ENCODE results near the gene PAXIP1.
"Not testable (repeated sequence)": the region's sequence is repeated elsewhere in the genome, so short reads cannot be mapped to it uniquely, and the experiment has no call there.

Gene PAXIP1, protein sequence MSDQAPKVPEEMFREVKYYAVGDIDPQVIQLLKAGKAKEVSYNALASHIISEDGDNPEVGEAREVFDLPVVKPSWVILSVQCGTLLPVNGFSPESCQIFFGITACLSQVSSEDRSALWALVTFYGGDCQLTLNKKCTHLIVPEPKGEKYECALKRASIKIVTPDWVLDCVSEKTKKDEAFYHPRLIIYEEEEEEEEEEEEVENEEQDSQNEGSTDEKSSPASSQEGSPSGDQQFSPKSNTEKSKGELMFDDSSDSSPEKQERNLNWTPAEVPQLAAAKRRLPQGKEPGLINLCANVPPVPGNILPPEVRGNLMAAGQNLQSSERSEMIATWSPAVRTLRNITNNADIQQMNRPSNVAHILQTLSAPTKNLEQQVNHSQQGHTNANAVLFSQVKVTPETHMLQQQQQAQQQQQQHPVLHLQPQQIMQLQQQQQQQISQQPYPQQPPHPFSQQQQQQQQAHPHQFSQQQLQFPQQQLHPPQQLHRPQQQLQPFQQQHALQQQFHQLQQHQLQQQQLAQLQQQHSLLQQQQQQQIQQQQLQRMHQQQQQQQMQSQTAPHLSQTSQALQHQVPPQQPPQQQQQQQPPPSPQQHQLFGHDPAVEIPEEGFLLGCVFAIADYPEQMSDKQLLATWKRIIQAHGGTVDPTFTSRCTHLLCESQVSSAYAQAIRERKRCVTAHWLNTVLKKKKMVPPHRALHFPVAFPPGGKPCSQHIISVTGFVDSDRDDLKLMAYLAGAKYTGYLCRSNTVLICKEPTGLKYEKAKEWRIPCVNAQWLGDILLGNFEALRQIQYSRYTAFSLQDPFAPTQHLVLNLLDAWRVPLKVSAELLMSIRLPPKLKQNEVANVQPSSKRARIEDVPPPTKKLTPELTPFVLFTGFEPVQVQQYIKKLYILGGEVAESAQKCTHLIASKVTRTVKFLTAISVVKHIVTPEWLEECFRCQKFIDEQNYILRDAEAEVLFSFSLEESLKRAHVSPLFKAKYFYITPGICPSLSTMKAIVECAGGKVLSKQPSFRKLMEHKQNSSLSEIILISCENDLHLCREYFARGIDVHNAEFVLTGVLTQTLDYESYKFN

DNA sequence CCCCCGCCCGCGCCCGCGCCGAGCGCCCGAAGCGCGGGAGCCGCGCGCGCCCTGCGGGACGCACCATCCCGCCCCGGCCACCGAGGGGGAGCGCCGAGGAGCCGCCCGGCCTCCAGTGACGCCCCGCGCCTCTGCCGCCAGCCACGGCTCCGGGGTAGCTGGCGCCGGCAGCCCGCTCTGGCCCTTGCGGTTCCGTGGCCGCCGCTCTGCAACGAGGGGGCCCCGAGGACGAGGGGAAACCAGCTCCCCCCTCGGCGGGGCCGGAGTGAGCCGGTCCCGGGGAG, at the start of gene PAXIP1:
PAXIP1 (minus strand) TSS at position 33 of the 284 bp plus-strand sequence. CDS start 195 bp downstream, outside the sequence.
- H3K27ac ChIP-seq = peak within 1 kb of the TSS; percentile 75
- no peak for DNase-seq (ENCODE audit: low read depth, low spot score)

DNA sequence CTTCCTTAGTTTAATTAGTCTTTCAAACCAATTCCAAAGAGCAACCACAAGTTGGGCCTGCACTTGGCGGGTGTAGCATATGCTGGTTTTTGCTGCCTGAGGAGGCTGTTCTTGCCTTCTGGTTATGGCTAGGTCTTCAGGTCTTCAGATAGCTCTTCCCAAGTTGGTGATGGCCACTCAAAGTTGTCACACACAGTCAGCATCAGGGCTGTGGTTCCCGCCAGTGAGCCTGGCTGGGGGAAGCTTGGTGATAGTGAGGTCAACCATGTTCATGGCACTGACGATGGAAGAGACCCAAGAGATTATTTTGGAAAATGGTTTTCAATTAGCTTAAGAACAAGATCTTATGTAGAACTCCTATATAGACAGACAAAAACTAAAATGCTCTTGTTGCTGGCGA, 48.4 kb upstream of the PAXIP1 start:
- DNase-seq (ENCODE audit: low read depth, low spot score) = no peak
- no peak overlapping the region for H3K27ac ChIP-seq

DNA sequence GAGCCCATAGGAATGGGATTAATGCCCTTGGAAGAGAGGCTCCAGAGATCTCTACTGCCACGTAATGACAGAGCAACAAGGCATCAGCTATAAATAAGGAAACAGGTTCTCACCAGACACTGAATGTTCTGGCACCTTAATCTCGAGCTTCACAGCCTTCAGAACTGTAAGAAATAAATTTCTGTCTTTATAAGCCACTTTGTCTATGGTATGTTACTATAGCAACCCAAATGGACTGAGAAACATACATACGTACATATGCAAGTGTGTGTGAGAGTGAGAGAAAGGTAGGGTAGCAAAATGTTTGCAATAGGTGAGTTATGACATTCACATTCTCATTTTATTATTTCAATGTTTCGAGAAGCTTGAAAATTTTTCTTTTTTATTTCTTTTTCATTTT, 45.1 kb upstream of the PAXIP1 start:
- no peak for DNase-seq (ENCODE audit: low read depth, low spot score)
- H3K27ac ChIP-seq = no peak overlapping the region

DNA sequence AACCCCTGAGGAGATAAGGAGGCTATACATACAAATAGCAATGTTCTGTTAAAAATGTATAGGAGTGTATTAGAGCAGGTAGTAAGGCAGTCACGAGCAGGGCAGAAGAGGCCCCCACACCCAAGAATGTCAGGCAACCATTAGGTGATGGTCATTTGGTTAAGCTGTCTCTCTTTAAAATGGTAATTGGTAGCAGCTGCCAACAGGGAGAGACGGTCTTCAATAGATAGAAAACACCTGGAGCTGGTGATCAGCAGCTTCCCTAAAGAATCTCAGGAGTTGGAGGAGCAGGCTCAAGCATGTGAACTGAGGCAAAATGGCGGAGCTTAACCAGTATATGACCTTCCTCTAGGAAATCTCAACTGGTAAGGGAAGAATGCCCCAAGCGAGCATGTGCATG, 40.8 kb upstream of the PAXIP1 start:
- no peak for DNase-seq (ENCODE audit: low read depth, low spot score)
- no peak overlapping the region for H3K27ac ChIP-seq

DNA sequence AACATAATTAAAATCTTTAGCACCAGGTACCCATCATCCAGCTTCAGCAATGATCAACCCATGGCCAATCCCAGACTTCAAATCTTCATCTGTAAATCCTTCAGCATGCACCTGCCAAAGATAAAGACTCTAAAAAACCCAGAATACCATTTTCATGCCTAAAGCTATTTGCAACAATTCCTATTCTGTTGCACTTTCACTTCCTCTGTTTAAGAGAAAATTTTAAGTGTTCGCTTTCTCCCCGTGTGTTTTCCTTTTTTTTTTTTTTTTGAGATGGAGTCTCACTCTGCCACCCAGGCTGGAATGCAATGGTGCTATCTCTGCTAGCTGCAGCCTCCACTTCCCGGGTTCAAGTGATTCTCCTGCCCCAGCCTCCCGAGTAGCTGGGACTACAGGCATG, 35.4 kb upstream of the PAXIP1 start:
- no peak overlapping the region for H3K27ac ChIP-seq
- DNase-seq (ENCODE audit: low read depth, low spot score) = no peak

DNA sequence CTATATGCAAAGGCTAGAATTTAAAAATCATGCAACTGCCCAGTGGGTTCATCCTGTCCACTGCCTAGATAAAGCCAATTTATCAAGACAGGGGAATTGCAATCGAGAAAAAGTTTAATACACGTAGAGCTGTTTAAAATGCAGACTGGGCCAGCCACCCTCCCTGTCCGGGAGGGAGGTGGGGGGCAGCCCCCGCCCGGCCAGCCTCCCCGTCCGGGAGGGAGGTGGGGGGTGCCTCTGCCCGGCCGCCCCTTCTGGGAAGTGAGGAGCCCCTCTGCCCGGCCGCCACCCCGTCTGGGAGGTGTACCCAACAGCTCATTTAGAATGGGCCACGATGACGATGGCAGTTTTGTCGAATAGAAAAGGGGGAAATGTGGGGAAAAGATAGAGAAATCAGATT, 31.6 kb upstream of the PAXIP1 start:
- not testable (repeated sequence) for DNase-seq (ENCODE audit: low read depth, low spot score); H3K27ac ChIP-seq

DNA sequence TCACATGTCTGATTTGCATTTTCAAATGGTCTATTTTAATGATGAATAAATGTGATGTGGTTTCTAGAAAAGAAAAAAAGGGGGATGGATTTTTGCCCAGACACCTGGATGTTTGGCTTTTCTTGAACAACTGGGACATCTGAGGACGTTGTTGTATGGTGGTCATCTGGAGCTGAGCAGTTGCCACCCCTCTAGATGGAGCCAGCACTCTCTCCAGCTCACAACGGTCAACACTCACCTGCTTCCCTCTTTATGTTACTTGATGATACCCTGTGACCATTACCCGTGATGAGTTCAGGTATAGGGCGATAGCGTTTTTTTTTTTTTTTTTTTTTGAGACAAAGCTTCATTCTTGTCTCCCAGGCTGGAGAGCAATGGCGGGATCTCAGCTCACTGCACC, 30.1 kb upstream of the PAXIP1 start:
- no peak for DNase-seq (ENCODE audit: low read depth, low spot score)
- H3K27ac ChIP-seq = no peak overlapping the region

DNA sequence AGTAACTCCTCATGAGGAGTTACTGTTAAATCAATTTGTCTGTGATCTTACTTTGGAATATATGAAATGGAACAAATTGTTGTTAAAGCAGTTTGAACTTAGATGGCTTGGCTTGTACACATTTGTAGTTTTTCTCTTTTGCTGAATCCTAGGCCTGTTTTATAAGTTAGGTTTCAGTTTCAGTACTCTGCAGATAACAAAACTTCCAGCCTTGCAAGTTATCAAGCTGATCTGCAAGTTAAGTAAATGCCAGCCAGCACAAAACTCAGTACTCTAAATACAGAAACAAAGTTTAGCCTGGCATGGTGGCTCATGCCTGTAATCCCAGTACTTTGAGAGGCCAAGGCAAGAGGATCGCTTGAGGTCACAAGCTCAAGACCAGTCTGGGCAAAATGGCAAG, 25.0 kb upstream of the PAXIP1 start:
- no peak overlapping the region for H3K27ac ChIP-seq
- DNase-seq (ENCODE audit: low read depth, low spot score) = no peak

DNA sequence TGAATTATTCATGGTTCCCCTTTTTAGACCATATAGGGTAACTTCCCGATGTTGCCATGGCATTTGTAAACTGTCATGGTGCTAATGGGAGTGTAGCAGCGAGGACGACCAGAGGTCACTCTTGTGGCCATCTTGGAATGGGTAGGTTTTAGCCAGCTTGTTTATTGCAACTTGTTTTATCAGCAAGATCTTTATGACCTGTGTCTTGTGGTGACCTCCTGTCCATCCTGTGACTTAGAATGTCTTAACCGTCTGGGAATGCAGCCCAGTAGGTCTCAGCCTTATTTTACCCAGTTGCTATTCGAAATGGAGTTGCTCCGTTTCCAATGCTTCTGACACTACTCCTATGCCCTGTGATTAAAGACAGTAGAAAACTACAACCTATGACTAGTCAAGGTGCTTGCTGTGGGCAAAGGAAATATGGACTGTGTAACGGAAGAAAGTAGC, 18.8 kb upstream of the PAXIP1 start:
- no peak for DNase-seq (ENCODE audit: low read depth, low spot score)
- H3K27ac ChIP-seq = no peak overlapping the region

DNA sequence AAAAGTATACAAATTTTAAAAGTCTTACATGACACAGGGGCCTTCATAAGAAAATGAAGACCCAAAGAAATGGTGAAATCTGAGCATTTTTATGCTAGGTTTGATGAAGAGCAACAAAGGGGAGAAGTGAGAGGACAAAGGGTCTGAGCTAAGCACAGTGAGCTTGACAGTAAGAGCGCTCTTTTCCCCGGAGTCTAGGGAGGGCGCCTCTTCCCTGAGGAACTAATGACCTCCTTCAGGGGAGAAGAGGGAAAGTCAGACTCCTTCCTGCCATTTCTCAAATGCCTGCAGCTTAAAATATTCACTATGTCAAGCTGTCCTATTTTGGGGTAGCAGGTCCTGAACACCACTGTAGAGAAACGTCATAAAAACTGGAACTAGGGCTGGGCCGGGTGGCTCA, 18.1 kb upstream of the PAXIP1 start:
- DNase-seq (ENCODE audit: low read depth, low spot score) = no peak
- H3K27ac ChIP-seq = no peak overlapping the region

DNA sequence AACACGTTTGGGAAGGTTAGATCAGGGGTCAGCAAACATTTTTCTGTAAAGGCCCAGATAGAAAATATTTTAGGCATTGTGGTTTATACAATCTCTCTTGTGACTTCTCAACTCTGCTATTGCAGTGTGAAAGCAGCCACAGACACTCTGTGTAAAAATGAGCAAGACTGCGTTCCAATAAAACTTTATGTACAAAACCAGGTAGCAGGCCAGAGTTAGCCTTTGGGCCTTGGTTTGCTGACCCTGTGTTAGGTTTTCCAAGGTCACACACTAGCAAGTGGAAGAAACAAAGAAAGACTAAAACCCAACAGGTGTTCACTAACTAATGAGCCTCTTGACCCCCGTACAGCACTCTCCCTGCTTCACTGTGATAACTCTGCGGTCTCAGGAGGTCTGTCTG, 14.9 kb upstream of the PAXIP1 start:
- DNase-seq (ENCODE audit: low read depth, low spot score) = no peak
- no peak overlapping the region for H3K27ac ChIP-seq

DNA sequence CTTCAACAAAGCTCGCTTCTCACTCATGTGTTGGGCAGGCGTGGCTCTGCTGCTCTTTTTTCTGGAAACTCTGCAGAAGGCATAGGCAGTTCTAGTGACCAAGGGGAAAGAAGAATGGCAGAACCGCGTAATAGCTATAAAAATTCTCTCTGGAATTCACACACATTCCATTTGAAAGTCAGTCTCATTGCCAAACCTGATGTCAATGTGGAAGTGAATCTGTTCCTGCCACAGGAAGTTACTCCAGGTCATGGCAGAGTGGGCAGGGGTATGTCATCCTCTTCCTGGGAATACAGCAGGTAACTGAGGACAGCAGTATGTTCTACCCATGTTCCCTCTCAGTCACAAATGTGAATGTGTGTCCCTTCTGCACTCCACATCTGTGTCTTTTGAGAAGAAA, 8.2 kb upstream of the PAXIP1 start:
- H3K27ac ChIP-seq = no peak overlapping the region
- DNase-seq (ENCODE audit: low read depth, low spot score) = no peak

DNA sequence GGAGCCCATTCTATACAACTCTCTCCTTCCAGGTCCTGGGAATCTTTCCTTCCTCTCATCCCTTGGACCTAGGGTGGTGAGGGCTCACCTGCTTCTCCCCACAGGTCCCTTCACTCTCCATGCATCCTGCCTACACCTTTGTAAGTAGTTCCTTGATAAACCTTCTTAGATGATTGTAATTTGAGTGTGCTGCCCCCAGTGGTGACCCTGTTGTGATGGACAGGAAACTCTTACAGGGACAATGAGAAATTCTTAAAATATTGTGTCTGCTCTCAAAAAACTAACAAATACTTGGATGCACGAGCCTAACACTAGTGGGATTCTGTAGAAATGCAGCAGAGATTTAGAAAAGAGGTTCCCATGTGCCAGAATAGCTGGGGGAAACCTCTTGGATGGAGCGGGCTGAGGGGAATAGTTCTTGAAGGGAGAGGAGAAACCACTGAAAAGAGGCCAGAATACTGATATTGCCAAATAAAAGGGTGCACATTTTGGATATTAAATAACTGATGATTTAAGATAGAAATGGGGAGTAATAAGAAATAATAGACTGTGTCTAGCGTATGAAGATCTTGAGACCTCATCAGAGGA, 6.7 kb upstream of the PAXIP1 start:
- H3K27ac ChIP-seq = no peak overlapping the region
- no peak for DNase-seq (ENCODE audit: low read depth, low spot score)

DNA sequence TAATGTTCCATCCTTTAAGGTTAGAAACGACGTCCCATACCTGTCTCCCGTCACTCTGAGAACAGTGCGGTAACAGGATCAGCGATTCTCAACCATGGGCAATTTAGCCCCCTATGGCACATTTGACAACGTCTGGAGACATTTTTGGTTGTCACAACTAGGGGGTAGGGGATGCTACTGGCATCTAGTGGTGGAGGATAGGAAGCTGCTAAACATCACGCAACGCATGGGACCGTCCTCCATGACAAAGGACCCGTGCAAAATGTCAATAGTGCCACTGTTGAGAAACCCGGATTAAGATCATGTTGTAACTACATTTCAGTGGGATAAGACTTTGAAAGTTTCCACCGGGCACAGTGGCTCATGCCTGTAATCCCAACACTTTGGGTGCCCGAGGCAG, 5.0 kb upstream of the PAXIP1 start:
- DNase-seq (ENCODE audit: low read depth, low spot score) = no peak
- no peak overlapping the region for H3K27ac ChIP-seq

DNA sequence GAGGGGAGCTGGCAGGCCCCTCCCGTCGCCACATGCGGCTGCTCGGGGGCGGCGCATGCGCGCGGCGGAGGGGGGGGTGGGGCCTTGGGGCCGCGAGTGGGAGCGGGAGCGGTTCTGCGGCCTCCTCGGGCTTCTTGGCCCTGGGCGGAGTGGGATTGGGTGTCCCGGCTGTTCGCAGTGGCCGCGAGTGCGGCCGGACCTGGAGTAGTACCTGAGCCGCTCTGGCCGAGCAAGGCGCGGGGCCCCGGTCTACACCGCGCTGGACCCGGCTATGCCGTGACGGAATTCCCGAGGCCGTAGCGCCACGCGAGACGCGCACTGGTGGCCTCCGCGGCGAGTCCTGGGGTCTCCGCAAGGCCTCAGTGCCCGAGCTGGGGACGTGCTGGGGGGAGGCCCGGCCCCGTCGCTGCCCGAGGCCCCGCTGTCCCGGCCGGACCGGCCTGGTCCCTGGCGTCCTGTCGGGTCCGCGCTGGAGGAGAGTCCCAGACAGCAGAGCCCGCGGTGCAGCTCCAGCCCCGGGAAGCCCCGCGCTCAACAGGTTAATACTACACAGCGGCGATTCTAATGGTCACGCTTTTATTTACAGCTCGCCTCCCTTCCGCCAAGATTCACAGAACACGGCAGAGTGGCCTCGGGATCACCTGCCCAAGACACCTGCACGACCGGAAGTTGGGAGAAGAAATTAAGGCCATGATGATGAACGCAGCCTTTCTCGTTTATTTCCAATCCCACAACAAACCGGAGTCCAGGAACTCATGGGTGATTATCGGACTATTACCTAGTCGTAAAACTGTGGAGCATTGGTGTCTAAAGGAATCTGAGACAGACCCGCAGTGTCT, 671 bp upstream of the PAXIP1 start:
- H3K27ac ChIP-seq = peak overlapping the region; percentile 75
- no peak for DNase-seq (ENCODE audit: low read depth, low spot score)

DNA sequence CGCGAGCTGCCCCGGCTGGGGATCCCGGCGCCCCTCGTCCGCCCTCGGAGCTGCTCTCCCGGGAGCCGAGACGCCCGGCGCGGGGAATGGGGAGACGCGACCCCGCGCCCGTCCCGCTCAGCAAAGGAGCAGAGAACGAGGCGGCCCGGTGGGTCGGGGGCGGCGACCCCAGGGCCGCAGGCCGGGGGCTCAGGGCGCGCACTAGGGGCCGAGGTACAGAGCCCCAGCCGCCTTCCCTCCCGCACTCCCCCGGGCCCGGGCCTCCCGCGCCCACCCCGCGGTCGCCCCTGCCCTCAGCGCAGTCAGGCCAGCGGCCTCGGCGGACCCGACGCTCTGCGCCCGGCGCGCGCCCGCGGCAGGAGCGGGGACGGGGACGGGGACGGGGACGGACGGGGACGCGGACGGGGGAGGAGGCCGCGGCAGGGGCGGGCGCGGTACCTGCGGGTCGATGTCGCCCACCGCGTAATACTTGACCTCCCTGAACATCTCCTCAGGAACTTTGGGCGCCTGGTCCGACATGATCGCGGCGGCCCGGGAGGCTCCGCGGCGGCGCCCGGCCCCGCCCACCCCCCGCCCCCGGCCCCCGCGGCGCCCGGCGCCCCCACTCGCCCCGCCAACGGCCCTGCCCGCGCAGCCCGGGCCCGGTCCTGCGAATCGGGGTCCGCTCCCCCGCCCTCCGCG, 373 bp downstream of the PAXIP1 start:
- no peak for DNase-seq (ENCODE audit: low read depth, low spot score)
- H3K27ac ChIP-seq = peak overlapping the region; percentile 75

DNA sequence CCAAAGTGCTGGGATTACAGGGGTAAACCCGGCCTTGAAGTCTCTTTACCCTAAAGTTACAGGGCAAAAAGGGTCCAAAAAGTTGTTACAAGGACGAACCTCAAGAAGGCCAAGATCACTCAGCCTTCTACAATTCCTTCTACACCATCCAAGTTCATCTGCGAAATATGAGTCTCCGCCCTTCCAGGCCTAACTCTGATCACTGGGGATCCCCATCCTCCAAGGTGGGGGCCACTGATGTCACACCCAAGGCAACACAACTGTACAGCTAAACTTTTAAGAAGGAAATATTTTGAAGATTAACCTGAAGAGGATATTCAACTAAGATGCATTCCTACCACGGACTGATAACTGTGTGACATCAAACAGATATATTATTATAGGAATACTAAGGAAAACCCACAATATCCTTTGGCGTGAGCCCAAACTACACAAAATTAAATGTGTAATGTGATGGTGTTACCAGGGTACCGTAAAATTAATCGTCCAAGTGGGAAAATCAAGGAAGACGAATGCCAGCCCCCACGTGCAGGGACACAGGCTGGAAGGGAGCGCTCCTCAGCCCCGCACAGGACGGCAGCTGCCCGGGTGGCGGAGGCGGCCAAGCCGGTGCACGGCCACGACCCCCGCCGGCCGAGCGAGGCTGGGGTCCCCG, 1.0 kb downstream of the PAXIP1 start:
- DNase-seq (ENCODE audit: low read depth, low spot score) = no peak
- H3K27ac ChIP-seq = no peak overlapping the region

DNA sequence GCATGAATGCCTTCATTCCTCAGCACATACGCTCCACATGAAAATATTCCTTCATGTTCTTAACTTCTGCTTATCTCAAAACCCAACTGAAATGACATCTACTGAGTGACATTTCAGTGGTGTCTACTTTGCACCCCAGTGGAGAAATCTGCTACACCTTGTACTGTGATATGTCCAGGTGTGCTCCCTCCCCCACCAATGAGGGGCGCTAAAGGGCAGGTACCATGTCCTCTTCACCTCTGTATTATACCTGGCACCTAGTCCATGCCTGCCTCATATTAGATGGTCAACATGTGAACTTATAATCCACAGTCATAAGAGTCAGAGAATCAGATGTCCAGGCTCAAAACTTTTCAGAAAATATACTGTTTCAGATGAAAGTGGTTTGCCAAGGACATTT, 2.1 kb downstream of the PAXIP1 start:
- H3K27ac ChIP-seq = no peak overlapping the region
- DNase-seq (ENCODE audit: low read depth, low spot score) = no peak

DNA sequence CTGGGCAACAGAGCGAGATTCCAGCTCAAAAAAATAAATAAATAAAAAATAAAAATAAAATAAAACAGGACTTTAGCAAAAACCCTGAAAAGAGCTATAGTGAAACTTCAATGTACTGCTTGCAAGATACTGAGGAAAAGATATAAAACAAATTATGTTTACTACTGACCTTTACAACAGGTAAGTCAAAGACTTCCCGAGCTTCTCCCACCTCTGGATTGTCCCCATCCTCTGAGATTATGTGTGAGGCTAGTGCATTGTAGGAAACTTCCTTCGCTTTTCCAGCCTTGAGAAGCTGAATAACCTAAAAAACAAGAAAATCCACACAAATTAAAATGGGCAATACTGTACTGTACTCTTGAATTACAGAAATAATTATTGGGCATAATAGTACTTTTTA, 4.4 kb downstream of the PAXIP1 start:
- no peak for DNase-seq (ENCODE audit: low read depth, low spot score)
- peak overlapping the region; percentile 34 for H3K27ac ChIP-seq

Measured in epithelial cell of prostate (primary cell).